GM12875 (cell line): Measurements from ENCODE around the gene TFB2M.
"Not testable (repeated sequence)": the region's sequence is repeated elsewhere in the genome, so short reads cannot be mapped to it uniquely, and the experiment has no call there.

Experiments used
- H3K4me3 ChIP-seq: one replicate; pipeline ENCODE4 v1.5.1; 2011; ENCODE audit warnings: low read depth, low read length, control low read depth
- TF ChIP-seq, protein P1 (sequence below): IDR thresholded peaks from 2 replicates; pipeline ENCODE4 v1.5.1; 2011; ENCODE audit warnings: low read depth, mild to moderate bottlenecking, control low read depth, inconsistent platforms, low read length, moderate library complexity, borderline replicate concordance; ENCODE audit not compliant: insufficient read depth

TFB2M gene

DNA sequence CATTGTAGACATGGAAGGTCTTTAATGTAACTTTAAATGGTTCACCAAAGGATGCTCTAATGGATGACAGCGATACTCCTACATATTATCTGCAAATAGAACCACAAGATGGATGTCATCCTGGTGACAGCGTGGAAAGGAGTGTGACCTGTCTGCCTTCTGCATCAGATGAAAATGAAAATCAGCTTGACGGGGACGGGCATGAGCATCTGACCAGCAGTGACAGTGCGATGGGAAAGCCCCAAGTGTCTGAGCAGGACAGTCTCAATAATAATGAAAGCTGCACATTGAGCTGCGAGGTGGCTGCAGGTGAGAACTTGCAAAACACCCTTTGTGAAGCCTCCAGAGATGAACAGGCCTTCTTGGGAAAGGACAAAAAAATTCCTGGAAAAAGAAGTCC is 25.4 kb upstream of the TFB2M start:
- H3K4me3 ChIP-seq, result no peak overlapping the region

DNA sequence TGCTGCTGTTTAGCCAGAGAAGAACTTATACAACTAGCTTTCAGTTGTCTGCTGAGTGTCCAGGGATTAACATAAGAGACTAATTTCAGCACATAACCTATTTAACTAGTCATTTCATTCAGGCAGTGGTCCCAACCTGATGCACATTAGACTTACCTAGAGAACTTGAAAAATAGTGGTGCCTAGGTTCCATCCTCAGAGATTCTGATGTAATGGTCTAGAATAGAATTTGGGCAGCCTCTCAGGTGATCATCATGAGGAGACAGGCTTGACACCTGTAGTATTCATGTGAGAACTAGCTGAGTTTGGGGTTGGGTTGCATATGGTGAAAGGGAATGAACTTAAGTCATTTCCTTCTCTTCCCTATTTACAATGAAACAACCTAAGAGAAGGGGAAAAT is 25.0 kb upstream of the TFB2M start:
- TF ChIP-seq, protein P1, sequence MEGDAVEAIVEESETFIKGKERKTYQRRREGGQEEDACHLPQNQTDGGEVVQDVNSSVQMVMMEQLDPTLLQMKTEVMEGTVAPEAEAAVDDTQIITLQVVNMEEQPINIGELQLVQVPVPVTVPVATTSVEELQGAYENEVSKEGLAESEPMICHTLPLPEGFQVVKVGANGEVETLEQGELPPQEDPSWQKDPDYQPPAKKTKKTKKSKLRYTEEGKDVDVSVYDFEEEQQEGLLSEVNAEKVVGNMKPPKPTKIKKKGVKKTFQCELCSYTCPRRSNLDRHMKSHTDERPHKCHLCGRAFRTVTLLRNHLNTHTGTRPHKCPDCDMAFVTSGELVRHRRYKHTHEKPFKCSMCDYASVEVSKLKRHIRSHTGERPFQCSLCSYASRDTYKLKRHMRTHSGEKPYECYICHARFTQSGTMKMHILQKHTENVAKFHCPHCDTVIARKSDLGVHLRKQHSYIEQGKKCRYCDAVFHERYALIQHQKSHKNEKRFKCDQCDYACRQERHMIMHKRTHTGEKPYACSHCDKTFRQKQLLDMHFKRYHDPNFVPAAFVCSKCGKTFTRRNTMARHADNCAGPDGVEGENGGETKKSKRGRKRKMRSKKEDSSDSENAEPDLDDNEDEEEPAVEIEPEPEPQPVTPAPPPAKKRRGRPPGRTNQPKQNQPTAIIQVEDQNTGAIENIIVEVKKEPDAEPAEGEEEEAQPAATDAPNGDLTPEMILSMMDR, result no peak
- H3K4me3 ChIP-seq, result no peak overlapping the region

More for the DNA sequence above, 25.4 kb upstream of the TFB2M start:
- TF ChIP-seq, protein P1, result no peak

DNA sequence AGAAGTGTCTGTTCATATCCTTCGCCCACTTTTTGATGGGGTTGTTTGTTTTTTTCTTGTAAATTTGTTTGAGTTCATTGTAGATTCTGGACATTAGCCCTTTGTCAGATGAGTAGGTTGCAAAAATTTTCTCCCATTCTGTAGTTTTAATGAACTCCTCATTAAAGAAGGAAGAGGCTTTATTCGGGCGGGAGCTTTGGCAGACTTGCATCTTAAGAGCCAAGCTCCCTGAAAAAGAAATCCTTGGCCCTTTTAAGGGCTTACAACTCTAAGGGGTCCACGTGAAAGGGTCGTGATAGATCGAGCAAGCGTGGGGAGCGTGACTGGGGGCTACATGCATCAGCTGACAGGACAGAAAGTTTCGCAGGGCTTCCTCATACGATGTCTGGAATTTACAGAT is 23.9 kb upstream of the TFB2M start:
- not testable (repeated sequence) for H3K4me3 ChIP-seq

DNA sequence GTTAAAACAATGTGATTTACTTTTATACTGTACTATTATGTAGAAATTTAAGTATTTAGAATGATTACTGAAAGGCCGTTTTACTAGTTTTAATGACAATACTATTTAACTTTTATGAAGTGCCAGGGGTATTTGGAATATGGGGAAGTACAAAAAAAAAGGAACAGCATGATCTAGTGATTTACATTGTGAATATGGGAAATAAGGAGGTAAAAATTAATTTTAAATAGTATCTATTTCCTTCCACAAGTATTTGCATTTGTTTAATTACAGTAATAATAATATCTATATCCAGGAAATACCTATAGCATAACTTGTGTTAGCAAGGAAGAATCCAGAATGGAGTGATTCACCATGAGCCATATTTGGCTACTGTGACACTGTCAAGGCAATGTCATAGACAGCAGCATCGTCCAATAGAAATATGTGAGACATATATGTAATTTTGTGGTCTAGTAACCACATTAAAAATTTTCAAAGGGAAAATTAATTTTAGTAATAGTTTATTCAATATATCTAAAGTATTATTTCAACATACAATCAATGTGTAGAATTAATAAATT is 22.2 kb upstream of the TFB2M start:
- TF ChIP-seq, protein P1, result no peak

DNA sequence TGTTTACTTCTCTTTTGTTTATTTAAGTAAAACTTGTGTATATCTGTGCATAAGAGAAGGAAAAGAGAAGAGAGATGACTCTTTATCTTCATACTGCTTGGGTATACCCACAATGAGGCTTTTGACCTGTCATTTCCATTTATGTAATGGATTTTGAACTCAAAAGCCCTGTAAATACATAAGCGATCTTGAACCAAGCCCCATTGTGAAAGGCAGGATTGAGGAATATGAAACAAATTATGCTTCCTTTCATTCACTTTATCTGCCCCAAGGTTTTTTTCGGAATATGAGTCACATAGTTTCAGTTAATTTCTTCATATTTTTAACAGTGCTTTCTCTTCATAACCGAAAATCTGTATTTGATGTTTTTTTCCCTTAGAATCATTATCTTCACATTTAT is 21.5 kb upstream of the TFB2M start:
- H3K4me3 ChIP-seq, result no peak overlapping the region
- TF ChIP-seq, protein P1, result no peak

More for the DNA sequence above, 22.2 kb upstream of the TFB2M start:
- H3K4me3 ChIP-seq, result no peak overlapping the region

DNA sequence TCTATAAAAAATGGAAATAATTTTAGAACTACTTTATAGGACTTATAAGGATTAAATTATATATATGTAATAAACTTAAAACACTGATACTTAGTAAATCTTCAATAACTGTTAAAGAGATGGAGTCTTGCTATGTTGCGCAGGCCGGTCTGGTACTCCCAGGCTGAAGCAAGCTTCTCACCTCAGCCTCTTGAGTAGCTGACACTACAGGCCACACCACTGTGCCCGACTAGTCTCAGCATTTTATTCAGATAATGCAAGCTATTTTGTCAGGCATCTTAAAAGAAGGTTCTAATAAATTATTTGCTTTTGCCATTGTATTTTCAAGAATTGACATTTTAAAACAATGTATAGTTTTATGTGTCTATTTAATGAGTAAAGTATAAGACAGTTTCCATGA is 21.0 kb upstream of the TFB2M start:
- TF ChIP-seq, protein P1, result no peak
- no peak overlapping the region for H3K4me3 ChIP-seq

DNA sequence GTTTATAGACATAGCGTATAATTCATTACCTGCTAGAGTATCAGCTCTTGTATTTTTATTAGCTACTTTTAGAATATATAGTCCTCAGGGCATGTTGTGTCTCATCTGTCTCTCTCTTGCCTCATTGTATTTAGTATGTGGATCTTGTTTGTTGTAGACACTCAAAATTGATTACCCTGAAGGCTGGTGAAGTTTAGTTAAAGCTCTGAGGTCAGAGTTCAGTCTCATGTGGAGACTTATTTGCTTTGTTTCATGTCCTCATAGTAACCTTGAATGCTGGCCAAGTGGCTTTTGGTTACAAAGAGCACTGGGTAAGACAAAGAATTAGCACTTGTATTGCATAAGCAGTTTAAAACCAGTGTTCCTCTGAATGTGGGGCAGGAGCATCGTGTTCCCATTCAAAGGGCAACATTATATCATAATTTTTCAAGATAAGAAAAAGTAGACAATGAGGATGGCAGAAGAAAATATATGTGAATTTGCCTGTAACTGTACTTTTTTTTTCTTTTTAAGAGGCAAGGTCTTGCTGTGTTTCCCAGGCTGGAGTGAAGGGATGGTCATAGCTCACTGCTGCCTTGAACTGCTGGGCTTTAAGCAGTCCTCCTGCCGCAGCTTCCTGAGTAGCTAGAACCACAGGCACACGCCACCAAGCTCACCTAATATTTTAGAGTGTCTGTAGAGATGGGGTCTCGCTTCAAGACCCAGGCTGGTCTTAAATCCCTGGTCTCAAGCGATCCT is 17.6 kb upstream of the TFB2M start:
- H3K4me3 ChIP-seq, result no peak overlapping the region
- TF ChIP-seq, protein P1, result no peak

DNA sequence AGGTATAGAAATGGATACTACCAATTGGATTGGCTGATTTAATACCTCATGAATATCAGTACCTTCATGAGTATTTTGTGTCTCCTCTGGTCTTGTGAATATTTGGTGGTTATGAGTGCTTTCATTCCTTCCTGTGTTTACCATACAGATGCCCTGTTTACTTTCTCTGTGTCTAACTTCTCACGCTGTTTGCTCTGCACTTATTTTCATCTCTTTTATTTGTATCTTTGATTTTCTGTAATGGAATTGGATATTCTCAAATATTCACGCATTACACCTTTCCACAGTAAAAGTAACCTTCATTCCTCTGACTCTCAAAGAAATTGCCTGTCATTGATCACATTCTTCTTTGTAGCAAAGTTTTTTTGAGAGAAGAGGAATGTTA is 17.0 kb upstream of the TFB2M start:
- TF ChIP-seq, protein P1, result no peak
- no peak overlapping the region for H3K4me3 ChIP-seq
